SK-N-MC (cell line): ENCODE measurements around the gene CPB2.

ENCODE experiments used
- DNase-seq: peaks from one replicate; pipeline ENCODE4 v3.0.0-alpha.2; 2011; ENCODE audit warnings: low read depth, low spot score
- H3K27ac ChIP-seq: fragments of 200-600 bp; sonication (generic); 2 replicates; pipeline ENCODE4 v1.5.1; 2016; ENCODE audit warnings: mixed run types
- H3K36me3 ChIP-seq: fragments of 200-600 bp; sonication (generic); 2 replicates; pipeline ENCODE4 v1.6.1; 2017; ENCODE audit warnings: antibody characterized with exemption, low read length, mixed read lengths; ENCODE audit not compliant: insufficient read depth
- H3K4me3 ChIP-seq: fragments of 200-600 bp; sonication (generic); 2 replicates; pipeline ENCODE4 v1.5.1; 2016
- H3K9ac ChIP-seq: fragments of 200-600 bp; sonication (generic); 2 replicates; pipeline ENCODE4 v1.8.0; 2017; ENCODE audit warnings: mixed run types, mixed read lengths; ENCODE audit not compliant: insufficient read length
- H3K9me3 ChIP-seq: fragments of 200-600 bp; sonication (generic); 2 replicates; pipeline ENCODE4 v1.6.1; 2017; ENCODE audit warnings: low read depth, mild to moderate bottlenecking, antibody characterized with exemption, low read length, moderate library complexity, mixed read lengths
- EZH2 ChIP-seq: fragments of 200-600 bp; sonication (generic); IDR thresholded peaks from one replicate; pipeline ENCODE4 v1.6.1; 2017; ENCODE audit warnings: antibody characterized with exemption
- FOXP2 ChIP-seq: optimal IDR thresholded peaks from 2 replicates; pipeline ENCODE3; 2011; ENCODE audit warnings: mild to moderate bottlenecking, moderate library complexity; ENCODE audit not compliant: insufficient read depth; ENCODE audit errors: extremely low read length, control extremely low read depth
- POLR2AphosphoS5 ChIP-seq: IDR thresholded peaks from 2 replicates; pipeline ENCODE4 v1.6.1; 2012; ENCODE audit warnings: mild to moderate bottlenecking, low read depth, low read length, borderline replicate concordance

The CPB2 gene

DNA sequence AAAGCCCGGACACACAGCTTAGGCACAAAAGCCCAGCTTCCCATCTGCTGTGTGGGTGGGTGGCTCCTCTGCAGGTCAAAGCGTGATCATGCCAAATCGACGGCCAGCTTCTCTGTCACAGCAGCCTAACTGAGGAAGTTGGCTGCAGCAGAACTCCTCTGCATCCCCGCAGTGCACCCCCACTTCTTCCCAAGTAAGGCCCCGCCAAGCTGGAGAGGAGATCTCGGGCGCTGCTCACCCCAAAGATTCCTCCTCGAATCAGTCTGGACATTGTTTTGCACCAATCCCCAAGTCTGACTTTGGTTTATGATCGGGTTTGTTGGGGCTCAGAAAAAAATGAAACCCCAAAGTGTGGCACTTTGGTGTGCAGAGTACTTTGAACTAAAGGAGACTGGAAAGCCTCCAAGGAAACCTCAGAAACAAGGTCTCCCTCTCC is 19.7 kb upstream of the CPB2 start:
- Histone ChIP-seq H3K9ac (peak overlapping the region; percentile 74), H3K9me3 (peaks cover under 1% of the 10 kb centered on the region; the same call in 1 of the 2 replicates), H3K36me3 (no peaks in the 10 kb centered on the region), H3K27ac (peak overlapping the region; percentile 100), H3K4me3 (peak overlapping the region; percentile 71)
- DNase-seq: no peak
- no peak for TF ChIP-seq EZH2
- no peak for TF ChIP-seq FOXP2
- TF ChIP-seq POLR2AphosphoS5: no peak

DNA sequence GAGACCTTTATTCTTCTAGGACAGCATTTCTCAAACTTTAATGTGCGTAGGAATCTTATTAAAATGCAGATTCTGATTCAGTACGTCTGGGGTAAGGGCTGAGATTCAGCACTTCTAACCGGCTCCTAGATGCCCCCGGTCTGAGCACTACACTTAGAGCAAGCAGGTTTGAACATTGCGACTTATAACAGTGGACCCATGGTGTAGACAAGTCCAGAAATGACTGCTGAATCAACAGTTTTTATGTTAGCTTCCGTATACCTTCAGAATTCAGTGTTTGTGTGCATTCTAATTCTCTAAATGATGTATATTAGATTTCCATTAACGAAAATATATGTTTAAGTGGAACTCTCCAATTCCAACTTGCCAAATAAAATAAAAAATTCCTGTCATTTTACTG is 17.5 kb upstream of the CPB2 start:
- Histone ChIP-seq H3K36me3 (peaks cover 11% of the 10 kb centered on the region; the same call in 1 of the 2 replicates), H3K27ac (peak overlapping the region; percentile 100), H3K4me3 (no peak overlapping the region), H3K9ac (peak overlapping the region; percentile 7), H3K9me3 (peaks cover 10% of the 10 kb centered on the region; the same call in 1 of the 2 replicates)
- DNase-seq: no peak
- TF ChIP-seq POLR2AphosphoS5 (no peak), FOXP2 (no peak), EZH2 (no peak)

GRCh38 chr13:46121597-46122163 is 16.8 kb upstream of the CPB2 start:
- no peak for DNase-seq

DNA sequence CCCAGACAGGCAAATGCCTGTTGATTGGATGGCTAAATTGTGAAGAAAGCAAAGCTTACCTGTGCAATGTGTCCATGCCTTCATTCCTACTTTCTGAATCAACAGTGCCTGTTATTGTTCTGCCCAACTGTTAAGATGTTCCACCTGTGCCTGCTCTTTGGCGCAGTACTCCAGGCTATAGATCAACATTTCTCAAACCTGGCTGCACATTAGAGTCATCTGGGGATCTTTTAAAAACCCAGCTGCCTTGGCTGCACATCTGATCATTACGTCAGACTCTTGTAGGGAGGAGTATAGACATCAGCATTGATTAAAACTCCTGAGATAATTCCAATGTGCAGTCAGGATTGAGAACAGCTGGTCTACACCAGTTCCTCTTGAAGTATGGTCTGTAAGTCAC is 16.2 kb upstream of the CPB2 start:
- H3K27ac ChIP-seq: peak overlapping the region; percentile 100
- DNase-seq: no peak
- H3K36me3 ChIP-seq: peaks cover 11% of the 10 kb centered on the region; the same call in 1 of the 2 replicates
- no peak for TF ChIP-seq EZH2
- TF ChIP-seq POLR2AphosphoS5: no peak
- TF ChIP-seq FOXP2: no peak
- peaks cover 10% of the 10 kb centered on the region; the same call in 1 of the 2 replicates for H3K9me3 ChIP-seq
- H3K9ac ChIP-seq: no peak overlapping the region
- H3K4me3 ChIP-seq: no peak overlapping the region

More at GRCh38 chr13:46121597-46122163, 16.8 kb upstream of the CPB2 start:
- peaks cover 10% of the 10 kb centered on the region; the same call in 1 of the 2 replicates for H3K9me3 ChIP-seq
- no peak overlapping the region for H3K4me3 ChIP-seq
- H3K9ac ChIP-seq: no peak overlapping the region
- H3K36me3 ChIP-seq: peaks cover 11% of the 10 kb centered on the region; the same call in 1 of the 2 replicates
- peak overlapping the region; percentile 100 for H3K27ac ChIP-seq
- TF ChIP-seq FOXP2 (no peak), POLR2AphosphoS5 (no peak), EZH2 (no peak)

DNA sequence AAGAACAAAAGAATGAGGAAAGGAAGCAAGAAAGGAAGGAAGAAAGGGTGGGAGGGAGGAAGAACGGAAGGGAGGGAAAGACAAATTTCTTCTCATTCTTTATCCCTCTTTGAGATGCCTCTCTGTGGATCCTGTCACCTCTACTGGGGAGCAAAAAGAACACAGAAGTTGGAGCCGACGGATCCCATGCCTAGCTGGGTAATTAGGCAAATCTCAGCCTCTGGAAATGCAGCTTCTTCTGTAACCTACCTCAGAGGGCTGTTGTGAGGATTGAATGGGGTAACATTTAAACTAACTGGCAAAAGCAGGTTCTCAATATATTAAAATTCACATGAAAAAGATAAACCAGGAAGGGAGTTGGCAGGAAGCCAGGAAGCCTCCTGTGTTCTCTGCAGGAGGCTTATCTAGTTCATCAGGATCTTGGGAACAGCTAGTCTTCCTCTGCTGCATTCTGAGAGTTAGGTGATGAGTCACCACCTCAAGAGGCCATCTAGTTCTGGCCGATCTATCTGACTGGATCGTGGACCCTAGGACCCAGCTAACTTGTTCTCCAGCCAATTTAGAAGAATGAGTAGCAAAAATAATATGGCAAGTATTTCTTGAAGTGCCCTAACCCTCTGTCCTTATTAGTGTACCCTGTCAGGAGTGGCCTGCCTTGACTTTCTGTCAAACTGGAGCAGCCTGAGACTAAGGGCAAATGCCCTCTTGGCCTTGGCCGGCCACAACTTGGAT is 15.2 kb upstream of the CPB2 start:
- Histone ChIP-seq H3K4me3 (peak overlapping the region; percentile 50), H3K9ac (peak overlapping the region; percentile 63), H3K27ac (peak overlapping the region; percentile 100), H3K36me3 (peaks cover 11% of the 10 kb centered on the region; the same call in 1 of the 2 replicates), H3K9me3 (peaks cover 10% of the 10 kb centered on the region; the same call in 1 of the 2 replicates)
- TF ChIP-seq FOXP2: no peak
- peak; percentile 63 for TF ChIP-seq POLR2AphosphoS5
- DNase-seq: peak; percentile 99

DNA sequence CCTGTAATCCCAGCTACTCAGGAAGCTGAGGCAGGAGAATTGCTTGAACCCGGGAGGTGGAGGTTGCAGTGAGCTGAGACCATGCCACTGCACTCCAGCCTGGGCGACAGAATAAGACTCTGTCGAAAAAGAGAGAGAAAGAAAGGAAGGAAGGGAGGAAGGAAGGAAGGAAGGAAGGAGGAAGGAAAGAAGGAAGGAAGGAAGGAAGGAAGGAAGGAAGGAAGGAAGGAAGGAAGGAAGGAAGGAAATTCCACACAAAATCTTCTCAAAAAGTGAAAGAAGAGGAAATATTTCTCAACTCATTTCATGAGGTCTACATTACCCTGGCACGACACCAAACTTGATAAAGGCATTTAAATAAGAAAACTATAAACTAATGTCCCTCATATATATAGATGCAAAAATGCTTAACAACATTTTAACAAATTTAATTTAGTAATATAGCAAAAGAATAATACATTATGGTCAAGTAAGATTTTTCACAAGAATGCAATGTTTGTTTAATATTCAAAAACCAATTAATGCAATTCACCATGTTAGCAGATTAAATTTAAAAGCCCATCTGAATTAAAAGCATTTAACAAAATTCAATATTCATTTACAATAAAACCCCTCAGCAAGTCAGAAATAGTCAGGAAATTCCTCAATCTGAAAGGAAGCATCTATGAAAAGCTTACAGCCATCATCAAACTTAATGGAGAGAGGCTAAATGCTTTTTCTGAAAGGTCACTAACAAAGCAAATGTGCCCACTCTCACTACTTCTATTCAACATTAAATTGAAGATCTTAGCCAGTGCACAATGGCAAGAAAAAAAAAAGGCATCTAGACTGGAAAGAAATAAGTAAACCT is 12.0 kb upstream of the CPB2 start:
- peaks cover 13% of the 10 kb centered on the region for H3K36me3 ChIP-seq
- H3K27ac ChIP-seq: peak overlapping the region; percentile 100
- TF ChIP-seq EZH2: no peak
- no peak for TF ChIP-seq FOXP2
- TF ChIP-seq POLR2AphosphoS5: peak; percentile 42; the same call in 1 of the 2 replicates
- DNase-seq: peak; percentile 99
- peak overlapping the region; percentile 36 for H3K4me3 ChIP-seq
- H3K9me3 ChIP-seq: peaks cover 10% of the 10 kb centered on the region; the same call in 1 of the 2 replicates
- peak overlapping the region; percentile 89 for H3K9ac ChIP-seq

- Histone ChIP-seq H3K9me3 (peaks cover 10% of the 10 kb centered on the region; the same call in 1 of the 2 replicates), H3K27ac (peak overlapping the region; percentile 100), H3K36me3 (peaks cover 20% of the 10 kb centered on the region), H3K9ac (peak overlapping the region; percentile 87), H3K4me3 (no peak overlapping the region)
- no peak for DNase-seq
- TF ChIP-seq EZH2: no peak
These were observed 9.8 kb upstream of the CPB2 start for GRCh38 chr13:46114613-46115012.

DNA sequence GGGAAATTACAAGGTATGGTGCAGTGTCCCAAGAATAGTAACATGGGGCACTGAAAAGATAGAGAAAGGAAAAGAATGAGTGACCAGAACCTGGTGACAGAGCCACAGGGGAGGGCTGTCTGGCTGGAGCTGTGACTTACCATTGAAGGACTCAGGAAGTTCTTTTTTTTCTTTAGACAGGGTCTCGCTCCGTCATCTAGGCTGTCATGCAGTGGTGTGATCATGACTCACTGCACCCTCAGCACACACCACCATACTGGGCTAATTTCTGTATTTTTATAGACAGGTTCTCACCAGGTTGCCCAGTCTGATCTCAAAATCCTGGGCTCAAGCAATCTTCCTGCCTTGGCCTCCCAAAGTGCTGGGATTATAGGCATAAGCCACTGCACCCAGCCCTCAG is 8.8 kb upstream of the CPB2 start:
- Histone ChIP-seq H3K9me3 (peaks cover 2% of the 10 kb centered on the region; the same call in 1 of the 2 replicates), H3K36me3 (peaks cover 11% of the 10 kb centered on the region), H3K9ac (peak overlapping the region; percentile 87), H3K4me3 (no peak overlapping the region), H3K27ac (peak overlapping the region; percentile 100)
- no peak for TF ChIP-seq POLR2AphosphoS5
- TF ChIP-seq EZH2: no peak
- no peak for TF ChIP-seq FOXP2
- no peak for DNase-seq
